ENCODE results near the gene IGFALS.

IGFALS gene

GRCh38 chr16:1775006-1775845, 18.3 kb downstream of the IGFALS start:
- H3K4me1 ChIP-seq (ENCODE audit: control insufficient read depth in 1 of 2, insufficient read depth in 1 of 2, low read depth in 1 of 2, low read length in 1 of 2), result peaks cover 34 to 48% of the 10 kb centered on the region in 2 experiments
- H3K27ac ChIP-seq, result peak overlapping the region; percentile 95
- H3K4me3 ChIP-seq (ENCODE audit: low read depth in 1 of 2, low read length in 1 of 2), result no peak overlapping the region
- peaks cover 53% of the 10 kb centered on the region for H3K36me3 ChIP-seq
- peaks cover 7% of the 10 kb centered on the region for H3K27me3 ChIP-seq
- no peak for TF ChIP-seq CTCF (IDR thresholded peaks at IDR 0.05)
- no peaks in the 10 kb centered on the region for H3K9me3 ChIP-seq

- H3K4me3 ChIP-seq (ENCODE audit: low read depth in 1 of 2, low read length in 1 of 2), result peak overlapping the region; percentile 89 to 100
- H3K4me1 ChIP-seq (ENCODE audit: control insufficient read depth in 1 of 2, insufficient read depth in 1 of 2, low read depth in 1 of 2, low read length in 1 of 2), result peaks cover 35 to 51% of the 10 kb centered on the region in 2 experiments
- no peaks in the 10 kb centered on the region for H3K9me3 ChIP-seq
- peak overlapping the region; percentile 95 for H3K27ac ChIP-seq
- no peak for TF ChIP-seq CTCF (IDR thresholded peaks at IDR 0.05)
- H3K27me3 ChIP-seq, result peaks cover 8% of the 10 kb centered on the region
- H3K36me3 ChIP-seq, result peaks cover 48% of the 10 kb centered on the region
These were observed 19.1 kb downstream of the IGFALS start for GRCh38 chr16:1774448-1774780.

- Histone ChIP-seq H3K27ac (peak overlapping the region; percentile 95), H3K36me3 (peaks cover 48% of the 10 kb centered on the region)
- no peak for TF ChIP-seq CTCF (IDR thresholded peaks at IDR 0.05)
These were observed 19.6 kb downstream of the IGFALS start for GRCh38 chr16:1773703-1774447.

GRCh38 chr16:1772908-1773702, 20.4 kb downstream of the IGFALS start, which contains the start of gene MRPS34:
MRPS34 (minus strand) TSS chr16:1773134; CDS start chr16:1773119, 15 bp downstream.
- Histone ChIP-seq H3K27me3 (peaks cover 8% of the 10 kb centered on the region), H3K4me3 (ENCODE audit: low read depth in 1 of 2, low read length in 1 of 2) (peak within 1 kb of the TSS; percentile 89 to 100), H3K36me3 (peaks cover 48% of the 10 kb centered on the region), H3K9me3 (no peaks in the 10 kb centered on the region), H3K4me1 (ENCODE audit: control insufficient read depth in 1 of 2, insufficient read depth in 1 of 2, low read depth in 1 of 2, low read length in 1 of 2) (peaks cover 35 to 51% of the 10 kb centered on the region in 2 experiments), H3K27ac (peak within 1 kb of the TSS; percentile 95)
- TF ChIP-seq CTCF (IDR thresholded peaks at IDR 0.05), result peak; percentile 81

More at GRCh38 chr16:1773703-1774447, 19.6 kb downstream of the IGFALS start:
- Histone ChIP-seq H3K4me1 (ENCODE audit: control insufficient read depth in 1 of 2, insufficient read depth in 1 of 2, low read depth in 1 of 2, low read length in 1 of 2) (peaks cover 35 to 51% of the 10 kb centered on the region in 2 experiments), H3K27me3 (peaks cover 8% of the 10 kb centered on the region), H3K4me3 (ENCODE audit: low read depth in 1 of 2, low read length in 1 of 2) (peak overlapping the region; percentile 89 to 100), H3K9me3 (no peaks in the 10 kb centered on the region)

- Histone ChIP-seq H3K4me1 (ENCODE audit: control insufficient read depth in 1 of 2, insufficient read depth in 1 of 2, low read depth in 1 of 2, low read length in 1 of 2) (peaks cover 35 to 51% of the 10 kb centered on the region in 2 experiments), H3K36me3 (peaks cover 48% of the 10 kb centered on the region), H3K4me3 (ENCODE audit: low read depth in 1 of 2, low read length in 1 of 2) (peak within 1 kb of the TSS; percentile 89 to 100)
These were observed 21.1 kb downstream of the IGFALS start, which contains the start of gene EME2 for GRCh38 chr16:1772362-1772907. EME2 (plus strand) TSS chr16:1772810; CDS start chr16:1773228, 418 bp downstream.

More at GRCh38 chr16:1772362-1772907, 21.1 kb downstream of the IGFALS start, which contains the start of gene EME2:
- peak within 1 kb of the TSS; percentile 95 for H3K27ac ChIP-seq
- no peaks in the 10 kb centered on the region for H3K9me3 ChIP-seq
- no peak for TF ChIP-seq CTCF (IDR thresholded peaks at IDR 0.05)
- H3K27me3 ChIP-seq, result peaks cover 8% of the 10 kb centered on the region

Measured in neutrophil (primary cell).